Measurements from ENCODE around the gene TTC6.
"Not testable (repeated sequence)": the region's sequence is repeated elsewhere in the genome, so short reads cannot be mapped to it uniquely, and the experiment has no call there.

Gene TTC6, protein sequence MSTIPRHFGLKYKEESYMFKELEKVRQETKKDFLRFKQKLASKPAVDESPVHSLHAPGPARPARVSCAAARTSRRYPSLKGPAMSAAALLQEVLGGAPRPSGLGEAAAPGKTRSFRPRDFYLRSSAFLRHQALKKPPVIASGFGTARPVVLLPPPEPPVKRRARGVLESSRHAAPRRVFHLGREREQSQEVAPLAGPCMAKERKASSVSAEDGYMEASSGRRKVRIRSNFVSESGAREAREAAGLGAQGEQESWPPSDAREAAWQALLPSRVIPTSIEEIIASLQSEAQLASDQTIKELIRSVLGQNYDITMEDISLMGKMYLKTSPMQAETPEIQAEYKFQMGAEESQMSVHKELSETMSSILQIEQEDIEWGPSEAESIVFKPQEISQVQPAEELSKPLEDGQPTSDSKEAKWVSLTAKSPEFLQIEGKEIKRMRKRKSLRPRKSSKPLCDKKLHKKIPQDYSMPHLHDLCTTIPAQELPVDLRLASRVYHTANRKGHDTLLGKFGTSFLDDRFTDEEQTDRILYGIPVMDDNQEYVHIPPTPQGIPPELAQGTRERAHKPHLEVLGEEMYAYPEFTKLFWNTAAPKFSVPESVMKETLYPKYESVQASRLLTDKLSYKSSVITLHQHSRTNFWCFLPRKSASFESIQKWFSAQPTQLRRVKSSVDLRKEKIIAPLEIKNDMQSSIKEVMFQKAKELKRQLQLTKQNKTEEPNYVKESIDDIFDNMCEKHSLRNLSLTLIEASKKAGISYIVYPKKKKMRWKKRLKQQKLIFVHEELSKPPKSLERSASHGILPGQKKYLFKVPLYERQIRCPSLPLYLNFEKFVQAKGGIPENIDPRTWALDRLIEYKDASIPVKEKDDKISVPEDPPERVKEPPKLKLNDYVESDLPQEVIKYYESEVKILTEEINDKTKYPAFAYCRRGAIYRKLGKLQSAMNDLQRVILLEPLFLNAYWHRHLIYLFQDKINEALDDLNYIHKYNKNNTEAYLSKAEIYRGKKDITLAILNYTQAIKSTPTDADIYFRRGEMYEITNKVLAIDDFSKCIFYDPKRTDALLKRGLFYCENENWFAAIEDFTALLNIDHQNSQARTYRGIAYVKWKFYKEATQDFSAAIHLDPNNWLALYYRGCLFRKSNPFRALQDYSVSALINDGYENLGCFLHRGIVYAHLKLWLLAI (N-terminal part only)

DNA sequence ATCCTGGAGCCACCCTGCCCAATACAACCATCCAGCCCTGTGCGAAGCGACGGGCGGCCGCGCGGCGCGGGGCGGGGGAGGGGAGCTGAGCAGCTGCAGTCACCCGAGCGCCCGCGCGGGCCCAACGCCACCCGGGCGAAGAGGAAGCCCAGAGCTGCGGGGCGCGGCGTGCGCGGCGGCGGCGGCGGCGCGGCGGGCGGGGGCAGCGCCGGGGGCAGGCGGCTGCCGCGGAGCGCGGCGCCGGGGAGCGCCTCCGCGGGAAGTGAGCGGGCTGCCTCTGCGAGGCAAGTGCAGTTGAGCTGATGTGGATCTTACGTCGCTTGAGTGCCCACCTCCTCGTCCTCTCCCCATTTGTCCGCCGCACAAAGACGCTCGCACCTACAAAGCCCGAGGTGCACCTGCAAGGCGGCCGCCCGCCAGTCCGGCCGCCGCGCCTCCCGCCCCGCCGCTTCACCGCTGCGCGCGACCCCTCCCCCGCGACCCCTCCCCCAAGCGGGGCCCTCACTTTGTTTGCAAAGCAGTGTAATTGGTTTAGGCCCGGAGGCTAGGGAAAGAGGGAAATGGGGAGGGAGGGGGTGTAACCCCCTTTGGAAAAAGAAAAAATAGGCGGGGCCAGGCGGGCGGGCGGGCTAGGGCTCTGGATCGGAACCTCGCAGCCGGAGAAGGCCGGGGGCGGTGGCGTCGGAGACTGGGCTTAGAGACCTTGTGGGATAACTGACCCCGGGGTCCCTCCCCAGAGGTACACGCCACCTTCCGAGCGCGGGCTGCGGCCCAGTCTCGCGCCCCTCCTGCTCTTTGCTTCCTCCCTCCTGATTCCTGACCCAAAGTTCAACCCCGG lies at the start of gene TTC6, which contains the start of gene FOXA1:
Gene TTC6 (plus strand): TSS at position 659 of the 838 bp plus-strand sequence. CDS start 26,436 bp downstream, outside the sequence.
Gene FOXA1 (minus strand): TSS at position 279 of the 838 bp plus-strand sequence. CDS start 277 bp downstream, at position 2.
- no peak for DNase-seq (ENCODE audit: low read depth in 4 of 4, low spot score in 1 of 4)

DNA sequence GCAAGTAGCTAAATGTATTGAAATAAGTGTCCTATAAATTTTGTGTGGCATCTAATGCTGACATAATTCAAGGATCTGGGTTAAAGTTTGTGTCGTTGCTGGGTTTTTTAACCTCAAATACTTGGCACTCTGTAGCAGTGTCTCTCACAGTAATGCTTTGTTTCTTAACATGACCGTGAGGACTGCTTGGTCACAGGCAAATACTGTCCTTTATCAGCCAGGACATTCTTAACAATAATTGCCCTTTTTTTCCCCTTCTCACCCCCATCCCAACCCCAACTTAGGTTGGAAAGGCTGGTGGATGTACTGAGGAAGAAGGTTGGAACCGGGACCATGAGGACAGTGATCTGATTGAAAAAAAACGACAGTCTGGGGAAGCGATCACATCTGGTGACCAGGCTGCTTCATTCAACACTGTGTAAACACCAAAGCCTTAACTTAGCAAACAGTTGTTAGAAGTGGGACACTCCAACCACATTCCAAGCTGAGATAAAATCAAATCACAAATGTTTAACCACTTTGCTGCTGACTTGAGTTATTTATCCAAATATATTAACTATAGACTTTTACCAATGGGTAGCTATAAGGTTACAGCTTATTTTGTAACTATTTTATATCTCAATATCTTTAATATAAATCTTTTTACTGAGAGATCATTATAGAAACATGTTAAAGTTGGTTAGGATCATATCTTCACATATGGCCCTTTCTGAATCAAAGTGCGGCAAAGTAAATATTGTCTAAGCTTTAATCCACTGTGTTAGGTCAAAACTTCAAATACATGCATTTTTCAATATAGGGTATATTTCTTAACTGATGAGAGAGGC lies 48.6 kb upstream of the TTC6 start:
- no peak for DNase-seq (ENCODE audit: low read depth in 4 of 4, low spot score in 1 of 4)

DNA sequence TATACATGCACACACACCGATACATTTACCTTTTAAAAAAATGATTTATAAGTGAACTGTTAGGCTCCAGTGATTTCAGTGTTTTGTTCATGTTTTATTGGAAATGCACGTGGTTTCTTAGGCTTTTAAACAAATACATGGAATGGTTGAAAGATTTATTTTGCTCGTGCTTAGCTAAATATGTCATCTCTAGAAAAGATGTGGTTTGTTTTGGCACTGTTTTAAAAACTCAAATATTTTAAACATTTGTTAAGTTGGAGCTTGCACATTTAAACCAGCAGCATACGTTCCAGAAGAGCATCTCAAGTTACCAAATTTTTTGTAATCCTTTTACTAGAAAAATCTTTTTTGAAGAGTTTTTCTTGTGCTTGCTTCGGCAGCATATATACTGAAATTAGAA lies 44.9 kb upstream of the TTC6 start:
- no peak for DNase-seq (ENCODE audit: low read depth in 4 of 4, low spot score in 1 of 4)

DNA sequence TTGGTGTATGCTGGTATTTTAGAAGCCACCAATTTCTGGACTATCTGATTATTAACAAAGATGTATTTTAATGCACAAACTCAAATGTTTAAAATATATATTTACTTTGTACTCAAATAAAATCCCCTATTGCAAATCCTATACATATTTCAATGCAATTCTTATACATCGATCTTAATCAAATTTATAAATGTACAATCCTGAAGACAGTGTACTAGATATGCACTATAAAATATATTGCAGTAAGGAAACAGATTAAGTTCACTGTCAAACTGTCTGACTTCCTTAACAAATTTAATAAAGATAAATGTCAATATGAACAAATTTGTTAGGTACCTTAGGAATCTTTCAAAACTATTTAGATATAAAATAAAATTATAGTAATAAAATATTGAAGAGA lies 44.3 kb upstream of the TTC6 start:
- no peak for DNase-seq (ENCODE audit: low read depth in 4 of 4, low spot score in 1 of 4)

DNA sequence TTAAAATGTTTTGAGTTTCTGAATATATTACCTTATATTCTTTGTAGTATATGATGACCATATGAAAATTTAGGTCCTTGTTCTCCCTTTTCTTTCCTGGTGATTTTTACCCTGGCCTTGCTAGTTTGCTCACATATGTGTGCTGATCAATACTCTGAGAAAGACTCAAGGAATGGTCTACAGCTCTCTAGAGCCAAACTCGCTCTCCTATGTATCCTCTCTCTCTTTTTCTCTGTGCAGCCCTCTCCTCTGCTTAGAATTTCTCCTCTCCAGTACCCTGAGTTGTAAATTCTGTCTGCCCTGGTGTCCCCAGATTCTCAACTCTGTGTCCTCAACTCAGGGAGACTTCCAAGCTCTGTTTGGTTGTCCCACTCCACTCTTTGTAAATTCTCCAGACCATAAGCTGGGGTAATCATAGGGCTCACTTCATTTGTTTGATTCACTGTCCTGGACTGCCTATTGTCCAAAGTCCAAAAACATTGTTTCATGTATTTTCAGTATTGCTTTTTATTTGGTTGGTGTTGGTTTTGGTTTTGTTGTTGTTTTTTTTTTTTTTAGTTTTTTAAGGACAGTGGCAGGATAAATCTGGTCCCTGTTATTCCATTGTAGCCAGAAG lies 41.4 kb upstream of the TTC6 start:
- no peak for DNase-seq (ENCODE audit: low read depth in 4 of 4, low spot score in 1 of 4)

DNA sequence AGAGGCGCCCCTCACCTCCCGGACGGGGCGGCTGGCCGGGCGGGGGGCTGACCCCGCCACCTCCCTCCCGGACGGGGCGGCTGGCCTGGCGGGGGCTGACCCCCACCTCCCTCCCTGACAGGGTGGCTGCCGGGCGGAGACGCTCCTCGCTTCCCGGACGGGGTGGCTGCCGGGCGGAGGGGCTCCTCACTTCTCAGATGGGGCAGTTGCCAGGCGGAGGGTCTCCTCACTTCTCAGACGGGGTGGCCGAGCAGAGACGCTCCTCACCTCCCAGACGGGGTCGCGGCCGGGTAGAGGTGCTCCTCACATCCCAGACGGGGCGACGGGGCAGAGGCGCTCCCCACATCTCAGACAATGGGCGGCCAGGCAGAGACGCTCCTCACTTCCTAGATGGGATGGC lies 39.8 kb upstream of the TTC6 start:
- not testable (repeated sequence) for DNase-seq (ENCODE audit: low read depth in 4 of 4, low spot score in 1 of 4)

DNA sequence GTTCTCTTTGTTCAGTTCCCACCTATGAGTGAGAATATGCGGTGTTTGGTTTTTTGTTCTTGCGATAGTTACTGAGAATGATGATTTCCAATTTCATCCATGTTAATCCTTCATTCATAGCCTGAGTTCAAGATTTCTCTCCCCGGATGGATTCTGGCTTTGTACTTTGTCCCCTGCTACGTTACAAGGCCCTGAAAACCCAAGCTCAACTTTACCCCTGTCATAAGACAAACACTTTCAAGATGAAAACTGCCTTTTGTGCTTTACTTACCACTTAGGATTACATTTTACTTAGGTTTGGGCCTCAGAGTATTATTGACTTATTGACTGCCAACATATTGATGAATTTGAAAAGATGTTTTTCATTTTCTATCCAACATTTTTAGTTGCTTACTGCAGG lies 36.7 kb upstream of the TTC6 start:
- DNase-seq (ENCODE audit: low read depth in 4 of 4, low spot score in 1 of 4) = no peak

DNA sequence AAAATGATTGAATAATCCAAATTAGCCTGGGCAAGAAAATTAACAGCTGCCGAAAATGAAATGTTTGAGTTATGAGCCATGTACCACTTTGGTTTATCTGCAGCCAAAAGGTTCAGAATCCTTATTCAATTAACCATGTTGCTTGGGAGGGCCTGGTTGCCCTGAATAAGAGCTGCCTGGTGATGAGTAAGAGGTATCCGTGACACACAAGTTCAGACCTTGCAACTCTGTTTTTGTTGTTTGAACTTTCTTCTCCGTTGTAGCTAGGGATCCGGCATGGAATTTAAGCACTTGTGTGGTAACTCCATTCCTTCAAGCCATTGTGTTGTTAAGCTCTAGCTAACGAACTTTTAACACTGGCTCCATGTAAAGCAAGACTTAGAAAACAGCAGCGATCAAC lies 36.0 kb upstream of the TTC6 start:
- no peak for DNase-seq (ENCODE audit: low read depth in 4 of 4, low spot score in 1 of 4)

DNA sequence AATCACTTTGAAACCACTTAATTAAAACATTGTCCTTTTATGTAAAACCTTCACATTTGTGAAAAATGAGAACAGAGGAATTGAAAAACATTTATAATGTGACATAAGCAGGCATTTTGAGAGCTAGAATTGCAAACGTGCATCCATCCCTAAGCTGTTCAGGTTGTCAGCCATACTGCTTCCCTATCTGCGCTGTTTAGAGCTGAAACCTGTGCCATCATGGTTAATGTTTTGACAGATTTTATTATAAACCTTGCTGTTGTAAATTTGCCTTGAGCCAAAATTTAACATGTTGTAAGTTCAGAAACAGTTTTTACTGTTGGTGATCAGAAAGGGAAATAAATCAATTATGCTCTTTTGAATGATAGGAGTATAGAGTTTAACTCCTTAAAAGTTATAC lies 32.2 kb upstream of the TTC6 start:
- no peak for DNase-seq (ENCODE audit: low read depth in 4 of 4, low spot score in 1 of 4)

DNA sequence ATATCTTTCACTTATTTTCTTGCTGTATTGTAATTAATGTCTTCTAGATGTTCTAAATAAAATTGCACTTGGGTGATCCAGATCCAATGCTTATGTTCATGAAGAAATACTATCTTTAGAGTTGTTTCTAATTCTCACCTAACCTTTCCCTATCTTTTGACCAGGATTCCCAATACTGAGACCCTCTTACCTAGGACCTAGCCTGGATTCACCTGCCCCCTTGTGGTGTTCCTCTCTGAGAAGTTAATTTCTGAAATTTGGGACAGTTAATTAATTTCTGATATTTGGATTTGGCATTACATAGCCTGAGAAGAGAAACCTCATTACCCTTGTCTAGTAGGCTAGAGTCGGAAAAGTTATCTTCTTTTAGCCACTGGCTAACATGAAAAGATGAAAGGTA lies 29.9 kb upstream of the TTC6 start:
- DNase-seq (ENCODE audit: low read depth in 4 of 4, low spot score in 1 of 4) = no peak

DNA sequence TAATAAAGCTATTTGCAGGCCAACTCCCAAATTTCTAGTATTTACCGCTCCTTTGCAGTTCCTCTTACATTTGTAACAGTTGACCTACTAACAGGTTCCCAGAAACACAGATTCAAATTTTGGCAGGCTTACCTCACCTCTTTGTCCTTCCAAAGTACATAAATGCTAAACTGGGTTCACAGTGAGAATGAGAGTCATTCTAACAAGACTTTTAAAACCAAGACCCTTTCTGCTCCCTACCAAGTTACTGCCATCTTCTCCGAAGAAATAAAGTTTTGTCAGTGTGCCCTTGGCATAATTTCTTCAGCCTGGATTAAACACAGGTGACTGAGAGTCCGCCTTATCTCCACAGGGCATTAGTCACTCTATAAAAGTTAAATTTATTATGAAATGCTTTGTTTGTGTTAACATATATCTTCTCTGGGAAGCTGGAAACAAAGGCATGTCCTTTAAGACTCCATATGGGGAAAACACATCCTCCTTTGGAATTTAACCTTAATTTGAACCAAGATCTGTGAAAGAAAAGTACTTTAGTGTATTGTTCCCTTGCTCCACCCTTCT lies 28.5 kb upstream of the TTC6 start:
- DNase-seq (ENCODE audit: low read depth in 4 of 4, low spot score in 1 of 4) = no peak

DNA sequence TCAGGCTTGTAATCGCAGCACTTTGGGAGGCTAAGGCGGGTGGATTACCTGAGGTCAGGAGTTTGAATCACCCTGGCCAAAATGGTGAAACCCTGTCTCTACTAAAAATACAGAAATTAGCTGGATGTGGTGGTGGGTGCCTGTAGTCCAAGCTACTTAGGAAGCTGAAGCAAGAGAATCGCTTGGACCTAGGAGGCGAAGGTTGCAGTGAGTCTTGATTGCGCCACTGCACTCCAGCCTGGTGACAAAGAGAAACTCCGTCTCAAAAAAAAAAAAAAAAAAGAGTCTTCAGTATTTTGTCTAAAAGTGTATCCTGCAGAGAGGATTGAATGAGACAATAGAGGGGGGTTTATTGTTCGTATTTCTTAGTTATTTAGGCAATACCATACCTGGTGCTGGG lies 25.7 kb upstream of the TTC6 start:
- DNase-seq (ENCODE audit: low read depth in 4 of 4, low spot score in 1 of 4) = no peak

DNA sequence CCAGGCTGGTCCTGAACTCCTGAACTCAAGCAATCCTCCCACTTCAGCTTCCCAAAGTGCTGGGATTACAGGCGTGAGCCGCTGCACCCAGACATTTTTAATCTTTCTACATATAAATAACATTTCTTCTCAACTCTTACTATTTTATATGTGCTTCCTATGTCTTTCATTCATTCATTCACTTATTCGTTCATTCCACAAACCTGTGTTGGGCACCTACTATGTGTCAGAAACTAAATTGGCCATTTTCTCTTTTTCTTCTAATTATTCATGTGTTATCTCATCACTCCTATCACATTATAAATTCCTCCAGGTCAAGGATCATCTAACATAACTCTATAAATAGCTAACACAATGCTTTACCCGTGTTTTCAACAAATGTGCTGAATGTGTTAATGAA lies 24.0 kb upstream of the TTC6 start:
- no peak for DNase-seq (ENCODE audit: low read depth in 4 of 4, low spot score in 1 of 4)

DNA sequence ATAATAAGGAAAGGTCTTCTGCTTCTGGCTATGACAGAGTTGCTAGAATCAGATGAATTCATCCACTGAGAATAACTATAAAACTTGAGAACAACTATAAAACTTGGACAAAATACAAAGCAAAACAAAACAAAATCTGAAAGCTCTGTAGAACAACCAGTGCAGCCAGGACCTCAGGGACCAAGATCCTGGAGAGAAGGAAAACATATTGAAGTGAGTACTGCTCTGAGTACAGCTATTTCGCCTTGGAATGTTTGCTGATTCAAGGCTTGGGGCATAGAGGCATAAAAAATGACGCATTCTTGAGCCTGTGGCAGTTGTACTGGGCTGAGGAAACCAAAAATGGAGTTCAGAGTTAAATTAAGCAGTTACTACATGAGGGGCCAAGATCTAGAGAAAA lies 22.1 kb upstream of the TTC6 start:
- DNase-seq (ENCODE audit: low read depth in 4 of 4, low spot score in 1 of 4) = no peak

DNA sequence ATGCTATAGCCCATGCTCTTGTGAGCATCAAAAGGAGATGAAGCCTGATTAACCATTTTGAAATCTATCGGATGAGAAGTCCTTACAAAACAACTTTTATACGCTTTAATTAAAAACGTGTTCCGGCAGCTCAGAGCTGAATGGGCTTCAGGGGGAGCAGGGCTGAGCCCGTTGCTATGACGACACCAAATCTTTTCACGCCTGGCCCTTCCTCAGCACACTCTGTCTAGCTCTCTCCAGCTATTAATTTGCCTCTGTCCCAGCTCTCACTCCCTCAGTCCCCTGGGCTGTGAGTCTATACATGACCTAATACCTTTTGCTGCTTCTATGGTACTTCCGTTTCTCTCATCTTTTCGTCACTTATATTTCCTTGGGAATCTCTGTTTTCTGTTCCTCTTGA lies 16.2 kb upstream of the TTC6 start:
- no peak for DNase-seq (ENCODE audit: low read depth in 4 of 4, low spot score in 1 of 4)

DNA sequence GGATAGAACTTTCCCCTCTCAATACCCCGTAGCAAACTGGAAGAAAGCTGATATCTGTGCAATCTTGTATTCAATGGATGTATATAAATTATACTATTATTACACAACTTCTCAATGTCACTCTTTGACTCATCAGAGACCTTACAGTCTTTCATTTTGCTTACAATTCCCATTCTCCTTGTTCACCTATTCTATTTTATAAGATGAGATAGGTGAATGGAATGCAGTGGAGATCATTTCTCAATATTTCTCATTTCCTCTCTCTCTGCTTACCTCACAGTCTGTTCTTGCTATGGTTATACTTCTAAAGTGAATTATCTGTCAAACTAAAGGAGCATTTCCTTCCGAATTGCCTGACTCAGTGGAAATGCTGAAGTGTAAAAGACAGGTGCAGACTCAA lies 15.3 kb upstream of the TTC6 start:
- DNase-seq (ENCODE audit: low read depth in 4 of 4, low spot score in 1 of 4) = no peak

DNA sequence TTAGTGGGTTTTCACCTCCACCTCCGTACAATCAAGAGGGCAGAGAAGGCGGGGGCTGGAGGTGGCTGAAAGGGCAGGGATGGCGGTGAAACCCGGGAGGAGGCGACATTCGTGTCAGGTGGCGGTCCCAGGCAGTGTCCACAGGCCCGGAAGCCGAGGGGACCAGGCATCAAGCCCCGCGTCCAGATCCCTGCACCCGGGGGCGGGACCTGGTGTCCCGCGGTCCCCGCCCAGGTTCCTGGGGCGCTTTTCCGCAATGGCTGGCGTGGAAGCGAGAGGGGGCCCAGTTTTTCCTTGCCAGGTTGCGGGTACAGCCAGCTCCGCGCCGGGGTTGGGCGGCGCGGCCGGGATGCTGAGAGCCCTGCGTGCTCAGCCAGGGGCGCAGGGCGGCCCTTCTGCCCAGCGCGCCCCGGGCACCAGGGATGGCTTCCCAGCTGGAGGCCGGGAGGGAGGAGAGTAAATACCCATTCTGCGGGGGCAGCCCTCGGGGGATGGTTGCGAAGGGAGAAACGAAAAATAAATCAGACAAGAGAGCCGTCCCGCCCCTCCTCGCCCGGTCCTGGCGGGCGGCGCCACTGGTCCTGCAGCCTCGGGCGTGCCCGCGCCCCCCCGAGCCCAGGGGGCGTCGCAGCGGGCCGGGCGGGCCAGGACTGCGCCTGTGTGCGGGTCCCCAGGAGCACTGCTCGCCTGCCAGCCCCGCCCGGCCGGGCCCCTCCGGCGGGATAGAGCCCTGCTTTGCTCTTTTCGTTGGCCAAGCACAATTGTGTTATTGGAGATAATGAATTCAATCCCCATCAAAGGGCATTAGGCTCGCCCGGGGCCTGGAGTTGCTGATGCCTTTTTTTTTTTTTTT lies 11.8 kb upstream of the TTC6 start:
- no peak for DNase-seq (ENCODE audit: low read depth in 4 of 4, low spot score in 1 of 4)
